ENCODE measurements around the gene PHLDB2.

The PHLDB2 gene

DNA sequence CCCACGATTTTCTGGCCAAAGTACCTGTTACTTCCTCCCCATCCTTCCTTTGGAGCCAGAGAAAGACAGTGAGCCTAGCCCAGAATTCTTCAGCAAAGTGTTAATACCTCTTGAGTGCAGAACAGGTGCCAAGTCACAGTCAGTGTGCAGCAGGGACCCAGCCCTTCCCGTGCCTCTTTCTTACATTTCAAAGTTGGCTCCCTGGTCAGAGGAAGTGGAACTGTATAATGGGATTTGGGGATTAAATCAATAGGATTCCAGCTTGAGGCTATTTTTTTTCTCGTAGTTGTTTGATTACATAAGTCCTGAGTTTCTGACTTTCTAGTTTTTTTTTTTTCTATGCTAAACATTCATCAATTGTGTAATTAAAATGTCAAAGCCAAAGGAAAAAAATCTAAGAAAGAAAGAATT, 67.2 kb downstream of the PHLDB2 start:
- no peak for DNase-seq (ENCODE audit: low spot score)

DNA sequence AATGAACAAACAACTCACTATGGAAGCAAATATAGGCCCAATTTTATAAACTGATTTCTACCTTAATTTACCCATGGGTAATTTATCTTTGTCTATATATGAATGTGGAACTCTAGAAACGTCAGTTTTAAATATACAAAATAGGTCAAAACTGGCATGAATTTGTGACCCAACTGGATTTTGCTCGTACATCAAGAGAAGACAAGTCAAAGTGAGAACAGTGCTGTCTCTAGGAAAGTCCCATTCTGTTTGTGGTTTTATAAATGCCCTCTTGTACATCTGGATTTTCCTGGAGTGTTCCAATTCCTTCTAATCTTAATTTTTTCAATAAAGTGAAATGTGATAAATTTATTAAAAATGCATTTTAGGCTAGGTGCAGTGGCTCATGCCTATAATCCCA, 69.5 kb downstream of the PHLDB2 start:
- no peak for DNase-seq (ENCODE audit: low spot score)

- DNase-seq (ENCODE audit: low spot score): no peak
Measured at GRCh38 chr3:111929484-111929883, 70.4 kb downstream of the PHLDB2 start.

DNA sequence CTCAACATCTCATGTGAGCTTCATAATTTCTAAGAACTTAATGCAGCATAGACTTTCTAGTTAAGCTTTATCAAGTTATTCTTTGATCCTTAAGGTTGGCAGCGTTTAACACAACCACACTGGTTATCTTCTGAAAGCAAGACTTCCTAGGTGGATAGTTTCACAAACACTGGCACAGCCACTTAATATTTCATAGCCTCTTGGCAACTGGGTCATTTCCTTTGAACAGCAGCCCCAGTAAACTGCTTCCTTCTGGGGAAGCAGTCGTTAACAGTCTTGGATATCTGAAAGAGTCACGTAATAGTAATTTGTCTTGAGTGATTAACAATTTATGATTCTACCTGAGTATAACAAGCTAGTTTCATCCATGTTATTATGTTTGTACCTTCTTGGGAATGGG, 73.9 kb downstream of the PHLDB2 start:
- no peak for DNase-seq (ENCODE audit: low spot score)

DNA sequence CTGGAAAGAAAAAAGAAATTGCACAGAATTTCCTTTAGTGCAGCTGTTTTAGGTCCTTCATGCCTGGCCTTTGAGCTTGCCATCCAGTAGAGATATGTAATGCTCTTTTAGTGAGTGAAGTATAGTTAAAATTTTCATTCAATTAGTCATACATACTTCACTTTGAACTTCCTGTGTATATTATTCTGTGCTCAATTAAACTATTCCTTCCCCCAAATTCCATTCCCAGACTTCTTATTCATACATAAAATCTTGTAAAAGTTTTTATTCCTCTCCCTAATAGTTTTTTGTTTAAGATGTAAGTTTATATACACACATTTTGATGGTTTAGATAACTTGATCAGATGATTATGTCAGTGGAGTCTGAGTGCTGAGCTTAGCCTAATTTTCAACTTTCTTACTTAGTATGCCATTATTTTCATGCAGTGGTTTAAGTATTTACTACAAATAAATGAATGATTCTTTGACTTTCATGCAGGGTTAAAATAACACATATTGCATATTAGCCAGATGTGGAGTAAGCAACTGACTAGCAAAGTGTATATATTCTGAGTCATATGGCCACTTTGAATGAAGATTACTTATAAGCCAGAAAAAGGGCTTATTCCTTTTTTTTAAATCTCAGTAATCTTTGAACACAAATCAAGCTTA, 77.3 kb downstream of the PHLDB2 start:
- no peak for DNase-seq (ENCODE audit: low spot score)

GRCh38 chr3:111936967-111937366, 77.9 kb downstream of the PHLDB2 start:
- DNase-seq (ENCODE audit: low spot score): no peak

- DNase-seq (ENCODE audit: low spot score): no peak
Measured at GRCh38 chr3:111937871-111938270, 78.8 kb downstream of the PHLDB2 start.

DNA sequence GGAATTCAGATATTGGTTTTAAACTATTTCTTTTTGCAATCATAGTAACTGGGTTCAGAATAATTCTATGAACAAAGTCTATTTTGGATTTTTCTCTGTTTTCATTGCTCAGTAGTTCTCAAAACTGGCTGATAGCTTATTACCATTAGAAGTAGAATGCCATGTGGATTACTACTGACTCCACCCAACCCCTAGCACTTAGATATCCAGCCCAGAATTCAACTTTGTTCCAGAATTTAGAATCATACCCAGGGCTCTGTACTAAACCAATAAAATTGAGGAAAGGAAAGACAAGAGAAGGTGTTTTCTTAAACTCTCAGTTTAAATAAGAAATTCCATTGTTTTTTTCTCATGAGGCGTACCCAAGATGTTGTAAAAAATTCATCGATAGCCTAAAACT, 80.8 kb downstream of the PHLDB2 start:
- no peak for DNase-seq (ENCODE audit: low spot score)

DNA sequence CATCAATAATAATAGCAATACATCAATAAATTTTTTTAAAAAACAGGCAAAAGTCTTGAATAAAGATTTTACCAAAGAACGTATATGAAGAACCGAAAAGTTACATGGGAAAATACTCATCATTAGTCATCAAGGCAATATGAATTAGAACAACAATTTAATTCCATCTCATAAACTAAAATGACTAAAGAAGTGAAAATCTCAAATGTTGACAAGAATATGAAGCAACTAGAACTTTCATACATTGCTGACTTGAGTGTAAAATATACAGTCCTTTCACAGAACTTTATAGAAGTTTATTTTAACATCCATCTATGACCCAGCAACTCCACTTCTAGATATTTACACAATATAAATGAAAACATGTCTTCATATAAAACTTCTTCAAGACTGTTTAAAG, 84.5 kb downstream of the PHLDB2 start:
- DNase-seq (ENCODE audit: low spot score): no peak

DNA sequence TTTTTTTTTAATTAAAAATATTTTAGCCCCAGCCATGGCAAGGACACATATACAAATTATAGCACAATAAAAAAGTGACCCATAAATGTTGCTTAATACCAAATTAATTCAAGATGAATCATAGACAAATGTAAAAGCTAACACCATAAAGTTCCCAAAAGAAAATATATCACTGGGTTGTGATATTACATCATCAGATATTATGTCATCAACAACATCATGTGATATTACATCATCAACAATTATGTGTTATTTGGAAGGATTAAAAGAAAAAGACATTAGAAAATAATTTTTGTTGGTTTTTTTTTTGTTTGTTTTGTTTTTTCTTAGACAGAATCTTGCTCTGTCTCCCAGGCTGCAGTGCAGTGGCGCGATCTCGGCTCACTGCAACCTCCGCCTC, 85.3 kb downstream of the PHLDB2 start:
- no peak for DNase-seq (ENCODE audit: low spot score)

- no peak for DNase-seq (ENCODE audit: low spot score)
Measured at GRCh38 chr3:111947231-111947630, 88.2 kb downstream of the PHLDB2 start.

DNA sequence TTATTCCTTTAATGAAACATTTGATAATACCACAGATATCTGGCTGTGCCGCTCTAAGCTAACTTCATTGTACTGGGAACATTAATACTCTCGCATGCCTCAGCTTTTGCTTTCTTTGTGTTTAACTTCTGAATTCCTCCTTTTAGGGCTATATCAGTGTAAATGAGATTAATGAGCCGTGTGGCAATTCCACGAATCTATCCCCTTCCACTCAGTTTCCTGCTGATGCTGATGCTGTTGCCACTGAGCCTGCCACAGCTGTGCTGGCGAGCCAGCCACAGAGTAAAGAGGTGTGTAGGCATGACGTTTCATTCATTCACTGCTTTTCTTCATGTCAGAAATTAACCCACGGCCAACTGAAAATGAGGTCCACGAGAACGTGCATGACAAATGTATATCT, 89.7 kb downstream of the PHLDB2 start:
- DNase-seq (ENCODE audit: low spot score): no peak

DNA sequence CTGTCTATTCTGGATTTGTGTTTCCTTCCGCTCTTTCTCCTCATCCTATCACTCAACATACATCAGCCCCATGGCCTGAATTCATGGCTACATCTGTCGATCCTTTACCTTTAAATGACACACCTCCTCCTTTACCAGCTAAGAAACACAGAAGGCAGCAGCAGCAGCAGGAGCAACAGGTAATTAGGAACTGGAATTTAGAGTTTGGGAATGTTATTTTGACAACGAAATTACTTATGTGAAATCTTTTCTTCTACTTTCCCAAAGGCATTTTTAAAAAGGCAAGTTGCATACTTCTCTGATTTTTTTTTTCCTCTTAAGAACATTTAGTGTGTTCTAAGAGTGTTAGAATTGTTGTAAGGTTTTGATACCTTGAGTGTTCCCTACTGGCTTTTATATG, 90.6 kb downstream of the PHLDB2 start:
- DNase-seq (ENCODE audit: low spot score): no peak

- no peak for DNase-seq (ENCODE audit: low spot score)
Measured at GRCh38 chr3:111951032-111951431, 92.0 kb downstream of the PHLDB2 start.

DNA sequence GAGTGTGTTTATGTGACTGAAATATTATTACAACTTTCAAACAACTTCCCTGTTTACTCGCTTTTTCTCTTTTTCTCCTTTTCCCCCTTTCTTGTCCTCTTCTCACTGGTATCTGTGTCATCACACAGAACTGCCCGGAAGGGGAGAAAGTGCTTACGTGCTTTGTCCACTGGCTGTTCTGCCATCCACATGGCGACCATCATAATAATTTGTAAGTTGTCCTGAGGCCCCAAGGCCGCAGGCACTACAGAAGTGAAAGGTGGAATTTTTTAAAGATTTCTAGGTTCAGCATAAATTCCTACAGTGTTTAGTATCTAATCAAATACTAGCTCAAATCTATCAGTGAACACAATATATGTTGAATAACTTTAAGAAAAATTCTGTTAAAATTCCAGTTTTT, 93.0 kb downstream of the PHLDB2 start:
- no peak for DNase-seq (ENCODE audit: low spot score)

- DNase-seq (ENCODE audit: low spot score): no peak
Measured at GRCh38 chr3:111952866-111953450, 93.9 kb downstream of the PHLDB2 start.

DNA sequence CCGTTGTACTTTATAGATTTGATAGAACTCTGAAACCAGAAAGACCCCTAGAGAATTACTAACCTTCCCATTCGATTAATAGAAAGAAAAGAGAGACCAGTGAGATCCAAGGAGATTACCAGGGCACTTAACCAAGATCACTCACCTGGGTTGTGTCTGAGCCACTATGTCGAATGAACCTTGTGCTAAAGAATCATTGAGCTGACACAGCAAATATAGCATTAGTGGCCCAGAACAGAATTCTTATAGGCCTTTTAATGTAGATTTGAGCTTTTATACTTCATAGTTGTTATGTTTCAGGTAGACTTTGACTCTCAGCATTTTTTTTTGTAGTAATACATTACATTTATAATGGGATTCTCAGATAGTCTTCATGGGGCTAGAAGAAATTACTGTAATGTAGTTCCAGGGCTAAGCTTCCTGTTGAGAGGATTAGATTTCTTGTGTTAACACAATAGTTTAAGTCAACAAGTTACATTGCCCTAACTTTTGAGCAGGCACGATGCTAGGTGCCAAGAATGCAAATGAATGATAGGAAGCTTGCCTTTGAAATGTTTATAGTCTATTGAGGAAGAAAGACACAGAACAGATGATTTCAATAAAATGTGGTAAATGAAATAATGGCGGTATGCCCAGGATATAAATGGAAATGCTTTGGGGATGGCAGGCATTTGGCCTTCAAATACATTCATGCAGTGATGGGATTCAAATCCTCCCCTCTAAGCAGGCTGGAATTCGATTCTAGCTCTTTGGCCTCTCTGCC, 95.3 kb downstream of the PHLDB2 start:
- no peak for DNase-seq (ENCODE audit: low spot score)

GRCh38 chr3:111955876-111956275, 96.8 kb downstream of the PHLDB2 start:
- DNase-seq (ENCODE audit: low spot score): no peak

DNA sequence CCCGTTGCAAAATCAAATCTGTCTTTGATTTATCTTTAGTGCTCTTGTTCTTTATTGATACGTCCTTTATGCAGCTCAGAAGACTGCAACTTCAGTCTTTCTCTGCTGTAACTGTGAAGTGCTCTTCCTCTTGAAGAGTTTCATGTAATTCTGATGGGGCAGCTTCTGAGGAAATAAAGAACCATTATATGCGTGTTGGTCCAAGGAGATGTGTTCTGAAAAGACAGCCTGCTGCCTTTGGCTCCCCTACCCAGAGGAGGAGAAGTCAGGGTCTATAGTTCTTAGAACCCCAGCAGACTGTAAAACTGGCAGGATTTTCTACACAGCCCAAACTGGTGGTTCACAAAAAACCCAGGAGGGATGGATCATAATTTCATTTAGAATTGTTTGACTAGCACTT, 97.4 kb downstream of the PHLDB2 start:
- DNase-seq (ENCODE audit: low spot score): no peak

- DNase-seq (ENCODE audit: low spot score): no peak
Measured at GRCh38 chr3:111956995-111957734, 98.1 kb downstream of the PHLDB2 start.

DNA sequence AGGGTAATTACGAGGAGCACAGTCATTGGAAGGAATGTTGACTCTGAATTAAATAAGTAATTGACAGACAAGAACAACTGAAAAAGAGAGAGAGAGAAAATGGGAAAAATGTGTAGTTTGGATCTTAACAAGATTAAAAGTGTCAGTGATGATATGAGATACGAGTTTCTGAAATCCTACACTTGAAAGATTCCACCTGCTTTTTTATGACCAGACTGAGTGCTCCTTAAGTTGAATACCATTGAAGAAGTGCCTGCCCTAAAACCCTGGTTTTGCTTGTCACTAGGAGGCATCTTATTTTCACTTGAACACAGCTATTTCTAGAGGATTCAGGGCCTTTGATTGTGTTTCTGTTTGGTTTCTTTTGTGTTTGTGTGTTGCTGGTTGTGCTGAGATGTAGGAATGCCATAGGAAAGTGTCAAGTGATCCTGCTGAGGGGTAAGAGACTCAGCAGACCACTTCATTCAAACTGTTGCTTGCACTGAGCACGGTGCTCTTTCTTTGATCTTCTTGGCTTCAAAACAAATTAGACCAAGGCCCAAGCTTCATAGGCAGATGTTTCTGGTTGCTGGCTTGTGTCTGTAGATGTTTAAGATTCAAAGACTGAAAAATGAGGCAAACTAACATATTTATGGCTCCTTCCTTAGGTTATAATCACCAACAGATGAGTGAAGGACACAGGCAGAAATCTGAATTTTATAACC, 102.5 kb downstream of the PHLDB2 start:
- no peak for DNase-seq (ENCODE audit: low spot score)

GRCh38 chr3:111963424-111963823, 104.4 kb downstream of the PHLDB2 start:
- no peak for DNase-seq (ENCODE audit: low spot score)

All from hematopoietic multipotent progenitor cell treated with erythropoietin and hydrocortisone succinate and interleukin-3 and kit ligand, for 17 days (in vitro differentiated cells).